HL-60/S4 treated with phorbol 12-myristate 13-acetate at 8.2 ng/mL for 4 days and 3 days (cell line): ENCODE results near the gene NCAPD3.
"Not testable (repeated sequence)": the region's sequence is repeated elsewhere in the genome, so short reads cannot be mapped to it uniquely, and the experiment has no call there.

ENCODE experiments used
- in situ Hi-C: fragments of 300-500 bp; cut with MboI; formaldehyde crosslinking; loops from 2 replicates; pipeline ENCODE4 v1.15.0; 2022; ENCODE audit warnings: low sequenced_read_pairs

The NCAPD3 gene

GRCh38 chr11:134139873-134140331, 83.9 kb downstream of the NCAPD3 start:
- in situ Hi-C loops = no loop called here

GRCh38 chr11:134139303-134139872, 84.4 kb downstream of the NCAPD3 start:
- in situ Hi-C loops = no loop called here

GRCh38 chr11:134138376-134138775, 85.4 kb downstream of the NCAPD3 start:
- in situ Hi-C loops = no loop called here

- in situ Hi-C loops = no loop called here
Measured at GRCh38 chr11:134134167-134134566, 89.6 kb downstream of the NCAPD3 start.

- in situ Hi-C loops = no loop called here
Measured at GRCh38 chr11:134132808-134133207, 91.0 kb downstream of the NCAPD3 start.

GRCh38 chr11:134131628-134132244, 92.0 kb downstream of the NCAPD3 start:
- in situ Hi-C loops = no loop called here

GRCh38 chr11:134126217-134126822, 97.4 kb downstream of the NCAPD3 start:
- in situ Hi-C loops = no loop called here

- in situ Hi-C loops = no loop called here
Measured at GRCh38 chr11:134125507-134125906, 98.3 kb downstream of the NCAPD3 start.

- in situ Hi-C loops = no loop called here
Measured at GRCh38 chr11:134124660-134125451, 98.9 kb downstream of the NCAPD3 start.

GRCh38 chr11:134120921-134121526, 102.7 kb downstream of the NCAPD3 start:
- in situ Hi-C loops = no loop called here

GRCh38 chr11:134120143-134120850, 103.5 kb downstream of the NCAPD3 start:
- in situ Hi-C loops = no loop called here

GRCh38 chr11:134119094-134119493, 104.7 kb downstream of the NCAPD3 start:
- in situ Hi-C loops = no loop called here

- in situ Hi-C loops = no loop called here
Measured at GRCh38 chr11:134118006-134118405, 105.8 kb downstream of the NCAPD3 start.

GRCh38 chr11:134116210-134116609, 107.6 kb downstream of the NCAPD3 start:
- in situ Hi-C loops = no loop called here

- in situ Hi-C loops = not testable (repeated sequence)
Measured at GRCh38 chr11:134113787-134114186, 110.0 kb downstream of the NCAPD3 start.

GRCh38 chr11:134110252-134110815, 113.4 kb downstream of the NCAPD3 start:
- in situ Hi-C loops = no loop called here
